Fibroblast of skin of abdomen (primary cell): ENCODE data around the gene UBXN6.

Experiments used
- DNase-seq: peaks from one replicate; pipeline ENCODE4 v3.0.0-alpha.2; 2013

Gene UBXN6

GRCh38 chr19:4403005-4403761 lies 54.4 kb downstream of the UBXN6 start:
- no peak for DNase-seq

- peak; percentile 100 for DNase-seq
These were observed 55.2 kb downstream of the UBXN6 start, which contains the start of gene CHAF1A for GRCh38 chr19:4402171-4403004. Gene CHAF1A (plus strand): TSS chr19:4402640. CDS start chr19:4402763, 123 bp downstream.

- DNase-seq = no peak
These were observed 55.8 kb downstream of the UBXN6 start for GRCh38 chr19:4401769-4402170.

GRCh38 chr19:4400135-4400936 lies 57.3 kb downstream of the UBXN6 start, which contains the start of gene SH3GL1:
Gene SH3GL1 (minus strand): TSS chr19:4400547. CDS start chr19:4400368, 179 bp downstream.
- peak; percentile 88 for DNase-seq

- no peak for DNase-seq
These were observed 57.8 kb downstream of the UBXN6 start for GRCh38 chr19:4399812-4400134.

- no peak for DNase-seq
These were observed 60.4 kb downstream of the UBXN6 start for GRCh38 chr19:4396949-4397783.
